GM12891 (cell line): Measurements from ENCODE around the gene GRIK3.
A peak's percentile ranks its signal among the peaks of the same experiment; 100 is the strongest.
"Not testable (repeated sequence)": the region's sequence is repeated elsewhere in the genome, so short reads cannot be mapped to it uniquely, and the experiment has no call there.

Source experiments
- DNase-seq: peaks from one replicate; pipeline ENCODE4 v3.0.0; 2011; ENCODE audit warnings: low spot score; ENCODE audit not compliant: insufficient read length
- FAIRE-seq: peaks from 2 replicates; lab custom pipeline; 2011; peaks lifted over from hg19 to GRCh38; lab: Jason Lieb, UNC
- PAX5 ChIP-seq: IDR thresholded peaks from 2 replicates; pipeline ENCODE4 v1.6.1; 2011; ENCODE audit warnings: low read length, moderate library complexity, mild to moderate bottlenecking; ENCODE audit not compliant: insufficient read depth, severe bottlenecking
- POLR2A ChIP-seq: IDR thresholded peaks from 2 replicates; pipeline ENCODE4 v1.6.1; 2011; ENCODE audit warnings: low read depth, low read length, control low read depth
- POLR2AphosphoS5 ChIP-seq: IDR thresholded peaks from 2 replicates; pipeline ENCODE4 v1.6.1; 2011; ENCODE audit warnings: low read depth, low read length, control low read depth
- POU2F2 ChIP-seq: IDR thresholded peaks from 2 replicates; pipeline ENCODE4 v1.6.1; 2011; ENCODE audit warnings: low read depth, mild to moderate bottlenecking, control low read depth, low read length, moderate library complexity
- SPI1 ChIP-seq: IDR thresholded peaks from 2 replicates; pipeline ENCODE4 v1.6.1; 2011; ENCODE audit warnings: low read depth, low read length, control low read depth
- TAF1 ChIP-seq: IDR thresholded peaks from 2 replicates; pipeline ENCODE4 v1.6.1; 2011; ENCODE audit warnings: low read depth, low read length, control low read depth

GRIK3 gene

DNA sequence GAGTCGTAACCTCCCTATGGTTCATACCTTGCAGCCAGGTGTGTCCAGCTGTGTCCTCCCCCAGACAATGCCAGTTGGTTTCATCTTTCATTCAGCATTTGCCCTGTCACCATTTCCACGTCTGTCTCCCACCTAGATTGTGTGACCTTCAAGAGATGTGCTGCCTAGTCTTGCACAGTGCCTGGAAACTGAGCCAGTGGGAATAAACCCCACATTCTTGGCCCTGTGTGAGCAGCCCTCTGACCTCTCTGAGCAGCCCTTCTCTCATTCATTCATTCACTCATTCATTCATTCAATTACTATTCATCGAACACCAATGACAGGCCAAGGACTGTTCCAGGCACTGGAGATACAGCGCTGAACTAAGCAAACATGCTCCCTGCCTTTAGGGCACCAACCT lies 115.7 kb downstream of the GRIK3 start:
- TF ChIP-seq POU2F2 (no peak), PAX5 (no peak), TAF1 (no peak), POLR2AphosphoS5 (no peak), SPI1 (no peak), POLR2A (no peak)
- DNase-seq (no peak), FAIRE-seq (no peak)

DNA sequence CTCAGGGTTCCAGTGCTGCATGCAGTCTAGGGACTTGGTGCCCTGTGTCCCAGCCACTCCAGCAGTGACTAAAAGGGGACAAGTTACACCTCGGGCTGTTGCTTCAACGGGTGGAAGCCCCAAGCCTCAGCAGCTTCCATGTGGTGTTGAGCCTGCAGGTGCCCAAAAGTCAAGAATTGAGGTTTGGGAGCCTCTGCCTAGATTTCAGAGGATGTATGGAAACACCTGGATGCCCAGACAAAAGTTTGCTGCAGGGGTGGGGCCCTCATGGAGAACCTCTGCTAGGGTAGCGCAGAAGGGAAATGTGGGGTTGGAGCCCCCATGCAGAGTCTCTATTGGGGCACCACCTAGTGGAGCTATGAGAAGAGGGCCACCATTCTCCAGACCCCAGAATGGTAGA lies 117.8 kb downstream of the GRIK3 start:
- not testable (repeated sequence) for FAIRE-seq, DNase-seq

DNA sequence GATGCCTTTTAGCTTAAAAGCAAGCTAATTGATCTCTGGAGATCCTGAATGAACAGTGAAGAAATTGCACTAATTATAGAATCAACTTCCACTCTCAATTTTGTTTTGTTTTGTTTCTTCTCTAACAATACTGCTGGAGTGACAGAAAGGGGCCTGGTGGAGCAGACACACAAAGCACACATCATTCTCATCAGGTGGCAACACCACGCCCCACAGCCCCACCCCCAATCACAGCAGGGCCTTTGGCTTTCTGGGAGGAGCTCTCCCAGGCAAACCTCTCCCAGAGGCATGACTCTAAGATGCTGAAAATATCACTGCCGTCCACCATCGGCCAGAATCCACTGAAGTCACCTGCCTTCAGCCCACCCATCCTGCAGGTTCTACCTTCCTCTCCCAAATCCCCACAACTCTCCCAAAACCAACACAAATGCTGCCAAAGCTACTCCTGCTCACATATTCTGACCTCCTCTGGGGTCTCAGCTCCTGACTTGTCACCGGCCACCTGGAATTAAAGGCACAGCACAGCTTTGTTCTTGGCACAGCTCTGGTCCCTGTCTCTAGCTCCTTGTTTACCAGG lies 120.7 kb downstream of the GRIK3 start:
- FAIRE-seq, result no peak
- TF ChIP-seq PAX5 (no peak), POLR2A (no peak), SPI1 (no peak), POLR2AphosphoS5 (no peak)
- DNase-seq, result no peak

DNA sequence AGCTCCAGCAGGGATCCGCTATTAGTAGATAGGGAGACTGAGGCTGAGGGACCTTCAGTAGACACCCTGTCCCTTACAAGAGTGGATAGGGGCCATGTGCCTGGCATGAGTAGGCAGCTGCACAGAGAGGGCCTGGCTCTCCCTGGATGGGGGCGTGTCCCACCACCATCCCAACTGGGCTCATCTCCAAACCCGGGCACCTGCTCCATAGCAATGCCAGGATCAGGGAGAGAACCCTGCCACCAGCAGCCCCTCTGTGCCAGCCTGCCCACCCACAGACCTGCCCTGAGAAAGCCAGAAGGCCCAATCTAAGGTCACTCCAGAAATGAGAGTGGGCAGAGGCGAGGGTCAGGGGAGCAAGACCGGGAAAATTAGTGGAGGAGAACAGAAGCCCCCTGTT lies 121.3 kb downstream of the GRIK3 start:
- FAIRE-seq, result no peak
- TF ChIP-seq POLR2A, result no peak

DNA sequence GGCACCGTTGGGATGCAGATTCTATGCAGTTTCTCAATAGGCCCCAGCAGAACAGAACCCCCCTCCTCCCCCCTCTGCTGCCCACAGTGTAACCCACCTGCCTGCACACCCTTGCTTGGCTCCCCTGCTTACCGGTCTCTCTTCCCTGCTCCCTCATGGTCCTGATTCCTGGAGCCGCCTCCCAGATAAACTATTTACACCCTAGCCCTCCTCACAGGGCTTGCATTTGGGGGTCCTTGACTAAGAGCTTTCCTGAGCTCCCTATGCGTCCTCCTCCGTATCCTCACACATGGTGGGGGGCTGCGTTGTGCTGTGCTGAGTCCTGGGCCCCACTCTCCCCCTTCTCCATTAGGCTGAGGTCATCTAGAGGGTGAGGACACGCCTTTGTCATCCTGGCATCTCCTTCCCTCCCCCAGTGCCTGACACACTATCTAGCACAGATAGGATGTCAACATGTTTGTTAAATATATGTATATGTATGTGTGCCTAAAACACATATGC lies 121.9 kb downstream of the GRIK3 start:
- FAIRE-seq (no peak), DNase-seq (no peak)
- TF ChIP-seq TAF1 (no peak), SPI1 (no peak), POLR2A (no peak), POU2F2 (no peak), POLR2AphosphoS5 (no peak), PAX5 (no peak)

More for the DNA sequence above, 121.3 kb downstream of the GRIK3 start:
- no peak for DNase-seq

DNA sequence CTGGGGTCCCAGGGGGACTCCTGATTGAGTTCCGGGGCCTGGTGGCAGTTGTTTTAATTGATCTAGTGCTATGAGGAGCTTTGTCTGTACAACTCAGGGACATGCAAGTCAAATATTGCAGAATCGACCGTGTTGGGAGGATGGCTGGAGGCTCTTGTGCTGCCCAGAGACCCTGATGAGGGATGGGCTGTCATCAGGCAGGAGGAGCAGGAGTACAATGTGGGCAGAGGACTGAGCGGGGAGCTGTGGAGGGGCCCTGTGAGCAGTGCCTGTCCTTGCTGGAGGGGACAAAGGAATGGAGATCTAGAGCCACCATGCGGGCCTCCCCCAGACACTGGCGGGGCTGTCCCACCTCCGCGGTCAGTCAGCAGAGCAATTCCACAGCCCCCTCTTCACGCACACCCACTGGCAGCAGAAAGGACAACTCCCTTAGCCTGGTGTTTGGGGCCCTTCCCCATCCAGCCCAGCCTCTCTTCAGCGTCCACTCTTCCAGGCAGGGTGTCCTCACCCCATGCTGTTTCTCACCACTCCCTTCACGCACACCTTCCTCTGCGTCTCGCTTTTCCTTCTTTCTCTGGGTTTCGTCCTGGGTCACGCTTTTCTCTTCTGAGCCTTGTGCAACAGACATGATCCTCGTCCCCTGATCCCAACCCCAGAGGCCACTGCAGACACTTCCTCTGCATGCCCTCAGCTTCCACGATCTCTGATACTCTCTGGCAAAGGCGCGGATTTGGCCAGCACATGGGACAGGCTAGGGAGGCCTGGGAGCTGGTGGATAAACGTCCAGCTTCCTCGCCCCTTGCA lies 122.6 kb downstream of the GRIK3 start:
- FAIRE-seq (no peak), DNase-seq (no peak)
- no peak for TF ChIP-seq POLR2AphosphoS5
- no peak for TF ChIP-seq PAX5
- TF ChIP-seq TAF1, result no peak
- TF ChIP-seq SPI1, result no peak
- no peak for TF ChIP-seq POLR2A
- TF ChIP-seq POU2F2, result no peak

DNA sequence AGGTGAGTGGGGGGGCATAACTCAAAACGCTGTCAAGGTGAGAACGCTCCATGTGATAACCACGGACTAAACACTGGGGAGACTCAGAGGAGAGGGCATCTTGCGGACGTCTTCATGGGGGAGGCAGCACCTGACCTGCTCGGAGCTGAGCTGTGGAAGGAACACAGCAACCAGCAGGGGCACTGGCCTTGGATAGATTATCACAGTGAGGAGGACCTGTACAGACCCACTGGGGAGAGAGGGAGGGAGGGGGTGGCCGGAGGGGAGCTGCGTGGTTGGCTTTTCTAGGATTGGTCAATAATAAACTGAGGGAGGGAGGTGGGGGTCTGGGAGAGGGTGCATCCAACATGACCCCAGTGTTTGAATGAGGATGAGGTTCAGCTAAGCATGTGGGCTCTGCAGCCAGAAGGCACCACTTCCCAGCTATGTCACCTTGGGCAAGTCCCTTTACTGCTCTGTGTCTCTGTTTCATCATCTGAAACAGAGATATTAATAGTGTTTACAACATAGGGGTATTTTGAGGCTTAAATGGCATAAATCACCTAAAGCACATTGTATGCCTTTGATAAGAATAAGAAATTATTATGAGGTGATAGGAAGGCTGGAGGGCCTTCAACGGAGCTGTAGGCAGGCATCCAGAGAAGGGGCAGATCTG lies 123.3 kb downstream of the GRIK3 start:
- FAIRE-seq (no peak), DNase-seq (no peak)
- no peak for TF ChIP-seq PAX5
- 0 out of 2 replicates have a peak, but pooled peaks have one; percentile 22 for TF ChIP-seq SPI1
- TF ChIP-seq TAF1, result no peak
- TF ChIP-seq POLR2AphosphoS5, result no peak
- TF ChIP-seq POU2F2, result 0 out of 2 replicates have a peak, but pooled peaks have one; percentile 21

DNA sequence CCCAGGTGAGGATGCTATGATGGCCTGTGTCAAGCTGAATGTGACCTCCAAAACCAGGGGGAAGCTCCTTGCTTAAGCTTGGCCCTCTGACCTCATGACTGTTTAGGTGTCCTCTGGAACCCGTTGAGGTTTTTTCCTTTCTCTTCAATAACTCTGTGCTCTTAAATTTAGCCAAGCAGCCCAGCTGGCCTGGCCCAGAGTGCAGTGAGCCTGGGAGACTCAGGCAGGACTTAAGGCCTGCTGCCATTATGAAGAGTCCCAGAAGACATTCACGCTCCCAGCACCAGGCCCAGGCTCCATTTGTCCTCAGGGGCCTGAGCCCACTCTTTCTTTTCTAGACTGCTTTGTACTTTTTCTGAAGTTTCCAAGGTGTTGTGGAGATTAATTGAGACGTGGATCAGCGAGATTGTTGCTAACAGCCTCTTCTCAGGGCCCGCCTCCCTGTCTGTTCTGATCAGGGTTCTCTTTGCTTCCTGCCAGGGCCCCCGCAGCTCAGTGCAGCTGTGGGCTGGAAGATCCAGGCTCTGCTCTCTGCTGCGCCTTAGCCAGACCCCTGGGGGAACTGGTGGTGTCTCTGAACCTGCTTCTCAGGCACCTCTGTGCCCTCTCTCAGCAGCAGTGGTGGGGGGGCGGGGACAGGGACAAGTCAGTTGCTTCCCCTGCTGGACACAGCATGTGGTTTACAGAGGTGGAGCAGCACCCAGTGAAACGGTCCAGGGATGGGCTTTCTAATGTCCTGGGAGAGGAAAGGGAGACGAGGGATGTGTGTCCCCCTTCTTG lies 124.2 kb downstream of the GRIK3 start:
- DNase-seq (no peak), FAIRE-seq (no peak)
- no peak for TF ChIP-seq POLR2AphosphoS5
- no peak for TF ChIP-seq POLR2A
- no peak for TF ChIP-seq PAX5
- no peak for TF ChIP-seq TAF1
- no peak for TF ChIP-seq POU2F2
- no peak for TF ChIP-seq SPI1

DNA sequence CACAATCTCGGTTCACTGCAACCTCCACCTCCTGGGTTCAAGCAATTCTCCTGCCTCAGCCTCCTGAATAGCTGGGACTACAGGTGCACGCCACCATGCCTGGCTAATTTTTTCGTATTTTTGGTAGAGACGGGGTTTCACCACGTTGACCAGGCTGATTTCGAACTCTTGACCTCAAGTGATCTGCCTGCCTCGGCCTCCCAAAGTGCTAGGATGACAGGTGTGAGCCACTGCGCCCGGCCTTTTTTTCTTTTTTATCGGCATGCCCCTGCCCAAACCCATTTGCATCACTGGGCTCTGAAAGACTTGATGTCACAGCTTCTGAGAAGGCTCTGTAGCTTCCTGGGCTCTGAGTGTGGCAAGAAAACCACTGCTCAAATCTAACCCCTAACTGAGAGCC lies 125.0 kb downstream of the GRIK3 start:
- not testable (repeated sequence) for FAIRE-seq, DNase-seq

DNA sequence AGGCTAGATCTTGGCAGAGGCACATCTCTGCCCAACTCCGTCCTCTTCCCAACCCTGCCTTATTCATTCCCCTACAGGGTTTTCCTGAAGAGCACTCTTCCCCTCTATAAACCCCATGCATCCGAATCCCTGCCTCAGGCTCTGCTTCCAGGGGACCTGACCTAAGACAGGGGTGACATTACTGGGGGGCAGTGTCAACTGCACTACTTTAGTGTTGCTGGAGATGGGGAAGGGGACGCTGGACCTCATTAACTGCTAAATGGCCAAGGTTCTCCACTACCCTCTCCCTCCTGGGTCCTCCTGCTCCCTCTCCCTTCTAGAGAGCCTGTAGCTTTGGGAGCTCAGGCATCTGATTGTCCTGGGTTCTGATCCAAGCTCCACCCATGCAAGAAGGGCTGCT lies 126.2 kb downstream of the GRIK3 start:
- no peak for FAIRE-seq
- no peak for DNase-seq
- TF ChIP-seq POLR2AphosphoS5 (no peak), TAF1 (no peak), POU2F2 (no peak), PAX5 (no peak), POLR2A (no peak), SPI1 (no peak)
